ENCODE measurements around the gene FAT2.

The FAT2 gene, protein sequence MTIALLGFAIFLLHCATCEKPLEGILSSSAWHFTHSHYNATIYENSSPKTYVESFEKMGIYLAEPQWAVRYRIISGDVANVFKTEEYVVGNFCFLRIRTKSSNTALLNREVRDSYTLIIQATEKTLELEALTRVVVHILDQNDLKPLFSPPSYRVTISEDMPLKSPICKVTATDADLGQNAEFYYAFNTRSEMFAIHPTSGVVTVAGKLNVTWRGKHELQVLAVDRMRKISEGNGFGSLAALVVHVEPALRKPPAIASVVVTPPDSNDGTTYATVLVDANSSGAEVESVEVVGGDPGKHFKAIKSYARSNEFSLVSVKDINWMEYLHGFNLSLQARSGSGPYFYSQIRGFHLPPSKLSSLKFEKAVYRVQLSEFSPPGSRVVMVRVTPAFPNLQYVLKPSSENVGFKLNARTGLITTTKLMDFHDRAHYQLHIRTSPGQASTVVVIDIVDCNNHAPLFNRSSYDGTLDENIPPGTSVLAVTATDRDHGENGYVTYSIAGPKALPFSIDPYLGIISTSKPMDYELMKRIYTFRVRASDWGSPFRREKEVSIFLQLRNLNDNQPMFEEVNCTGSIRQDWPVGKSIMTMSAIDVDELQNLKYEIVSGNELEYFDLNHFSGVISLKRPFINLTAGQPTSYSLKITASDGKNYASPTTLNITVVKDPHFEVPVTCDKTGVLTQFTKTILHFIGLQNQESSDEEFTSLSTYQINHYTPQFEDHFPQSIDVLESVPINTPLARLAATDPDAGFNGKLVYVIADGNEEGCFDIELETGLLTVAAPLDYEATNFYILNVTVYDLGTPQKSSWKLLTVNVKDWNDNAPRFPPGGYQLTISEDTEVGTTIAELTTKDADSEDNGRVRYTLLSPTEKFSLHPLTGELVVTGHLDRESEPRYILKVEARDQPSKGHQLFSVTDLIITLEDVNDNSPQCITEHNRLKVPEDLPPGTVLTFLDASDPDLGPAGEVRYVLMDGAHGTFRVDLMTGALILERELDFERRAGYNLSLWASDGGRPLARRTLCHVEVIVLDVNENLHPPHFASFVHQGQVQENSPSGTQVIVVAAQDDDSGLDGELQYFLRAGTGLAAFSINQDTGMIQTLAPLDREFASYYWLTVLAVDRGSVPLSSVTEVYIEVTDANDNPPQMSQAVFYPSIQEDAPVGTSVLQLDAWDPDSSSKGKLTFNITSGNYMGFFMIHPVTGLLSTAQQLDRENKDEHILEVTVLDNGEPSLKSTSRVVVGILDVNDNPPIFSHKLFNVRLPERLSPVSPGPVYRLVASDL (N-terminal part only)

DNA sequence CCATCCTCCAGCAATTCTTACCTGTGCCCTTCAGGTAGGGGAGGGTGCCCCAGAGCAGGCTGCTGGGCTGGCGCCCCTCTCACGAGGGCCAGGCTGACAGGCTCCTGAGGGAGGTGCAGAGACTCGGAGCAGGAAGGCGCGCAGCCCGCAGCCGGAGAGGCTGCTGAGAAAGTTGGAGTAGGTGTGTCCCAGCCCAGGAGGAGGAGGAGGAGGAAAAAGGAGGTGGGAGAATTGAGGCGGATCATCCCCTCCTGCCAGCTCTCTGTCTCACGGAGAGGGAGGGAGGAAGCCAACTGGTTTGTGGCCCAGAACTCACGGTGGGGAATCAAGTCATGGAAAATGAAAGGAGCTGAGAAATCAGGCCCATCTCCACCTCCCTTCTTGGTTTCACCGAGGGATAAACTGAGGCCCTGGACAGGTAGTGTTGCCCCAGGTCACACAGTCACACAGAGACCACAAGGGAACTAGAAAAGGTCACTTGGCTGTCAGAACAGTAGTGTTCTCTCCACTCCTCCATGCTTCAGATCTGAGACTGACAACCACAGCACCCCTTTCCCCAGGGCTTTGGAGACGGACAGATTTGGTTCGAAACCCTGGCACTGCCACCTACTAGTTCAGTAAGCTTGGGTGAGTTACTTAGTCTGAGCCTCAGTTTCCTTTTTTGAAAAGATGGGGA, at the start of gene FAT2:
TSS of gene FAT2 (minus strand) at position 188 of the 676 bp plus-strand sequence. CDS start 22,400 bp downstream, outside the sequence.
- DNase-seq (ENCODE audit: low read depth in 2 of 3, low spot score in 2 of 3): no peak

DNA sequence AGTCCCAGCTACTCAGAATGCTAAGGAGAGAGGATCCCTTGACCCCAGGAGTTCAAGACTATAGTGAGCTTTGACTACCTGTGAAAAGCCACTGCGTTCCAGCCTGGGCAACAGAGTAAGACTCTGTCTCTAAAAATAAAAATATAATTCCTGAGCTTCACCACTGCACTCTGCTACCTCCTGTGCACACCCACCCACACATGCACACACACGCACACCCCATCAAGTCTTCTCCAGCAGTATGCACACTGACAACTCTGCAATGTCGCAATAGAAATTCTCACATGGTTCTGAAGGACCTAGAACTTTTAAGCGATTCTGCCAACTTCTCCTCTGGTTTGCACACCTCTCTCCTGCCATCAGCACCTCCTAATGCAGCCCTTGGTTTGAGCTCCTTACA, 47.5 kb upstream of the FAT2 start:
- no peak for DNase-seq (ENCODE audit: low read depth in 2 of 3, low spot score in 2 of 3)

DNA sequence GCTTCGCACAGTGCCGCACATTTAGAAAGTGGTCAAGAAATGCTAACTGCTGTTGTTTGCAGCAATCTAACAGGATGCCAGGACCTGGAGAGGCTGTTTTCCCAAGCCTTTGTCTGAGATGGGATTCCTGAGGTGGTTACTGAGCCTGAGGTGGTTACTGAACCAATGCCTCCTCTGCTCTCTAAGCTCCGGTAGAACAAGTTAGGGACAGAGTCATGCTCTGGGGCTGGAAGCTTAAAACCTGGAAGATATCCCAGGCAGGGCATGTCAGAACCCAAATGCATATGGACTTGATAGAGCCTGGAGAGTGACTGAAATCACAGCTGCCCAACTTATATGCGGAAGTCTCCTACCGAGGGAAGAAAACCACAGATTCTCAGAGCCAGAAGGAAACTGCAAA, 46.5 kb upstream of the FAT2 start:
- no peak for DNase-seq (ENCODE audit: low read depth in 2 of 3, low spot score in 2 of 3)

DNA sequence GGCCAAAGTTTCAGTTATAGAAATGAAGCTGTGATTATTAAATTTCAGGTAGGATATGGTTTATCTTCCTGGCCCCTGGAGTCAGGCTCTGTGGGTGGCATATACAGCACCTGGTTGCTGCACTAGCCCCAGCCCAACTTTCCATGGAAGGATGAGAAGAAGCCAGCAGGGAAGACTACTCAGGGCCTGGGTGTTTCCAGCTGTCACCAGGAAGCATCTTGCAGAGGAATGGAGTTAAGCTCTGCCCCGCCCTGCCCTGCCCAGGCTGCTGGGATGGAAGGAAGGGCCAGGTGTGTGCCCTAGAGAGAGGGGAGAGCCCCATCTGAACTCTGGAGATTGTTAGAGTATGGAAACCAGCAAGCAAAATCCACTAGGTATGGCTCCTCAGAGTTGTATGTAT, 42.8 kb upstream of the FAT2 start:
- DNase-seq (ENCODE audit: low read depth in 2 of 3, low spot score in 2 of 3): no peak

DNA sequence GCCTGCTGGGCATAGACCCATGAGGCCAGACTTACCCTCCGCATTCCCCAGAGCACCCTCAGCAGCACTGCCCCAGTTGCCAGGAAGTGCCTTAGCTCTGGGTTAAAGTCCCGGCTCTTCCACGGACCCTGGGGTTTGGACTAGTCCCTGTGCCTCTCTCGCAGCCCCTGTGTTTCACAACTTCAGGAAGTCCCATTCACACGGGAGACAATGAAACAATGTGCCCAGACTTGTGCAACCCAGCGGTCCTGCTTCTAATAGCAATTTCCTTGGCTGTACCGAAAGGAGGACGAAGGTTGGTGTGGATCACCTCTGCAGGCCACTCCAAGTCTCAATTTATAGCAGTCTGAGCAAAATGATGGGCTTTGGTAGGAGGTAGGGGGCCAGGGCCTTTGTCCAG, 41.8 kb upstream of the FAT2 start:
- DNase-seq (ENCODE audit: low read depth in 2 of 3, low spot score in 2 of 3): no peak

DNA sequence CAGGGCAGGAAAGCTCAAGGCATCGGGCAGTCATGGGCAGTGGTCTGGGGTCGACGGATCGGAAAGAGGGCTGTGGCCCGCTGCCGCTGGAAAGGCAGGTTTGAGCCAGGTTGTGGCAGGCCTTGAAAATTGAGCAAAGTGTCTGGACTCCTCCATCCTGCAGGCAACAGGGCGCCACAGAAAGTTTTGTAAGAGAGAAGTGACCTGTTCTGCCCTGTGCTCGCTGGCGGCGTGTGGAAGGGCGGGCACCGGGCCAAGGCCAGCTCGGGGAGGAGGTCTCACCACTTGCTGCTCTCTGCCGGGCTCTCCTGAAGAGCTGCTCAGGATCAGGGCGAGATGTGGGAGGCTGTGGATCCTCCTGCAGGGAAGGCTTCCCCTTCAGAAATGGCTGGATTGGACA, 41.4 kb upstream of the FAT2 start:
- no peak for DNase-seq (ENCODE audit: low read depth in 2 of 3, low spot score in 2 of 3)

DNA sequence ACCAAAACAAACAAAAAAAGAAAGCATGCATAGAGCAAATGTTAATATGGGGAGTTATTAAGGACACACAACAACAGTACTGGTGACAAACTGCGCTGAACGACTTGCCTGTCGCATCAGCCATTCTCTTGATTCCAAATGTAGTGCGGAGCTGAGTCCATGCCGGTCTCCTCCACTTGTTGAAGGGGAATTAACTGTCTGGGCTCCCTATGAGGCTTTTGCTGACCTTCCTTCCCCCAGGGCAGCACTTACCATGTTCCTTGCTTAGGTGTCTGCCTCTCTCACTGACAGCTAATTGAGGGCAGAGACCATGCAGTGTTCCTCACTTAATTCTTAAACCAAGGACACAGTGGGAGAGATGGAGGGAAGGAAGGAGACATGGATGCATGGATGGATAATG, 40.8 kb upstream of the FAT2 start:
- DNase-seq (ENCODE audit: low read depth in 2 of 3, low spot score in 2 of 3): no peak

DNA sequence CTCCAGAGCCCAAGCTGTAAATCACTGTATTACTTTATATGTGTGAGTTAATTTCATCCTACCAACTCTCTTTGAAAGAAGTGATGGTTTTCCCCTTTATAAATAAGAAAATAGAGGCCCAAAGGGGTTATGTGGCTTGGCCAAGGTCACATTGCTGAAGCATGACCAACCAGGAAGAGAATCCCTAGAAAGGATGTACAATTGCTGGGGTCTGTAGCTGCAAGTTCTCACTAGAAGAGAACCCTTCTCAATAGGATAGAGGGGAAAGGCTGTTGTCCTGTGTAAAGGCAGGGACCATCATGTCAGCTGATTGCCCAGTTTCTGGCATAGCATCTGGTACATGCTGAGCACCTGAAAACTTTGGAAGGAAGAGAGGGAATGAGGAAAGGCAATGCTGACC, 39.0 kb upstream of the FAT2 start:
- no peak for DNase-seq (ENCODE audit: low read depth in 2 of 3, low spot score in 2 of 3)

DNA sequence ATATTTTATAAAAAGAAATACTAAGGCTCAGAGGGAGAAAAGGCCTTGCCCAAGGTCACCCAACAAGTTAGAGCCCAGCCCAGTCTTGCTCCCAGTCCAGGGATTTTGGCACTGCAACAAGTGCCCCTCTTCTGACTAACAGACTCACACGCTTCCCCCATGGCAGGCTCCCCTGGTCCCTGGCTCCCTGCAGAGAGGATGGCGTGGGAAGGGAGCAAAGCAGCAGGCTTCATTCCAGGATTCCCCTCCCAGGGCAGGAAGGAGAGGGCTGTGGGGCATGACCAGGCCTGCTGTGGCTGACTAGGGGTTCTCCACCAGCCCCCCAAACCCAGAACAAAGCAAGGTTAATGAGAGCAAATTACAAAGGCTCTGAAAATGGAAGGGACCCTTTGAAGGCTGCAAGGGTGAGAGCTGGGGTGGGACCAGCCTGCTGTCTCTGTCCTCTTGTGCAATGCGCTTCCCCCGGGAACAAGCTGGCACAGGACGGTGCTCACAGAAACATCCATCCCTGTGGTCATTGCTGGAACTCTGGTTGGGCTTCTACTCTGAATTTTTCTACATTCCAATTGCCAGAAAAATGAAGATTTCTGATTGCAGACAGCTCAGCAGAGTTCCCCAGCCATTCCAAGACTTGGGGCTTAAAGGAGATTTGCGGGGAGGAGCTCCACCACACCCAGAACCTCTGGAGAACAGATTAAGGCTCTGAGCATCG, 37.1 kb upstream of the FAT2 start:
- DNase-seq (ENCODE audit: low read depth in 2 of 3, low spot score in 2 of 3): no peak

DNA sequence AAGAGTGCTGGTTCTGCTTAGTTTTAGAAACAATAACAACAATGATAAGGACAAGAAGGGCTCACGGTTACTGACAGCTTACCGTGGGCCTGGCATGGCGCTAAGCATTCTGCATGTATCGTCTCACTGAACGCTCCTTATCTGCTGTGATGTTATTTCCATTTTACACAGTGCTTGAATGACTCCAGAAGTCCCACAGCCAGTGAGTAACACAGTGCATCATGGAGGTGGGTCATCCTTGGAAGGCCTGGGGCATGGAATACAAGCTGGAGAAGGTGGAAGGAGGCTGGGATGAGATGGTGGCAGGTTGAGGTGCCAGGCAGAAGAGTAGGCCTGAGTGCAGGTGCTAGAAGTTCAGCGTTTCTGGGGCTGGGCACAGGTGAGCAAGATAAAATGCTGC, 36.5 kb upstream of the FAT2 start:
- no peak for DNase-seq (ENCODE audit: low read depth in 2 of 3, low spot score in 2 of 3)

DNA sequence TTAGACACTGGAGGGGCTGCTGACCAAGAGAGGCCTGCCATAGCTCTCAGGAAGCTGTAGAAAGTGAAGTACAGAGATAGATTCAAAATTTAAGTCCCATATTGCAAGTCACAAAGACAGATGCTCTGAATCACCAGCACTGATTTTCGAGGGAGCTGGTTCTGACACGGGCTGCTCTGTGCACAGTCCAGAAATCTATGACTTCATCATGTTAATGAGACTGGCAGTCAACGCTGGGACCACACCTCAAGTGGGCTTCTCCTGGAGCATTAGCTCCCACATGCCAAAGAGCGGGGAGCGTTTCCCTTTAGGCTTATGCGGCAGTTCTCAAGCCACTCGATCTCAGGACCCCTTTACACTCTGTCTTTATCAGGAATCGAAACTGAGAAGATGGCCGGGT, 34.2 kb upstream of the FAT2 start:
- no peak for DNase-seq (ENCODE audit: low read depth in 2 of 3, low spot score in 2 of 3)

DNA sequence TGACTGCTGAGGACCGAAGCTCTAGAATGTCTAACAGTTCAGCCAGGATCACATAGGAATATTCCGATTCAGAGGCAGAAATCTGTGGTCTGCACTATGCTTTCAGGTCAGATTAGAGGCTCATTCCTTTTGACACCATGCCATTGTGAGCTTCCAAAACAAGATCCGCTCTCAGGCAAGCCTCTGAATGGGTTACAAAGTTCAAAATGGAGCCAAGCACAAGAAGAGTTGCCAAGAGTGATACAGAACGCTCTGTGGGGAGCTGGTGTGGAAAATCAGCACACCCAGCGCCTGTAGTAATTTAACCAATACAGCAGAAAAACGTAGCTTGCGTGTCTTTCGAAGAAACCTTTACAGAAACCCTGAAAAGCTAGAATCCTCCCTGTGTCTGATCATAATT, 33.3 kb upstream of the FAT2 start:
- DNase-seq (ENCODE audit: low read depth in 2 of 3, low spot score in 2 of 3): no peak

DNA sequence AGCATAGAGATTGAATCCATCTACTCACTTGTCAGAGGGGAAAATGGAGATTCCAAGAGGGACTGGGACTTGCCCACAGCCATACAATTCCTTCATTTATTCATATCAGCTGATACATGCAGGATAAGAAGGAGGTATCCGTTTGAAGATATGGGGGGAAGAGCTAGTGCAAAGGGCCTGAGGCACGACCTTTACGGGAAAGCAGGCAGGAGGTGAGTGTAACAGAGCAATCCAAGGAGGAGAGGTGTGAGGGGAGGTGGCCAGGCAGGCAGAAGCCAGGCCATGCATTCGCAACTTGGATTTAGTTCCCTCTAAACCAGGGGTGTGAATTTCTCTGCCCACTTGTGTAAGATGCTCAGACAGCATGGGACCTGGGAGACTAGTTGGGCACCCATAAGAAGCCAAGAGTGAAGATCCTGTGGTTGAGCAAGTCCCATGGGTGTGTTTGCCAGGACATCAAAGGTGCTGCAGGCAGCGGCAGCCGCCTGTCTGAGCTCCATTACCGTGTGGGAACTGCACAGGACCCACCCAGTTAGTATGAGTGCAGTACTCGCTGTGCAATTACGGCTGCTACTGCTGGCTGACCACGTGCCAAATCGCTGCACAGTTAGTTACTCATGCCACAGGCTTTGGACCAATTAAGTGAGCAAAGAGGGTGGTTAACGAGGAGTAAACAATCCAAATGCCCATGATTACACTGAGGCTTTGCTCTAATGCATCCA, 31.4 kb upstream of the FAT2 start:
- no peak for DNase-seq (ENCODE audit: low read depth in 2 of 3, low spot score in 2 of 3)

DNA sequence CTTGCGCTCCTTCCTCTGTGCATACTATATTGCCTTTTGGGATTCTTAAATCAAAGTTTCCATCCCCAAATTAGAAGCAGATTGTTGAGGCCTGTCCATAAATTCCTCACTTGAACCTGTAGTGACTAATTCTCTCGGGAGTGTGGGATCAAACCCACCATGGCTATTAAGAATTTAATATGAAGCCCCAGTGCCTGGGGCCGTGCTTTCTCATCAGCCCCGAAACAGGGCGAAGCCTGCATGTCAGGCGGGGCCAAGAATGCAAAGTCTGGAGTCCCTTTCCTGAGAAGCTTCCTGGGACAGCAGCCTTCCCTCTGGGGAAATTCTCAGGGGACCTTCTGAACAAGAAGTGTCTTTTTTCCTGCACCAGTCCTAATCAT, 29.3 kb upstream of the FAT2 start:
- DNase-seq (ENCODE audit: low read depth in 2 of 3, low spot score in 2 of 3): no peak

DNA sequence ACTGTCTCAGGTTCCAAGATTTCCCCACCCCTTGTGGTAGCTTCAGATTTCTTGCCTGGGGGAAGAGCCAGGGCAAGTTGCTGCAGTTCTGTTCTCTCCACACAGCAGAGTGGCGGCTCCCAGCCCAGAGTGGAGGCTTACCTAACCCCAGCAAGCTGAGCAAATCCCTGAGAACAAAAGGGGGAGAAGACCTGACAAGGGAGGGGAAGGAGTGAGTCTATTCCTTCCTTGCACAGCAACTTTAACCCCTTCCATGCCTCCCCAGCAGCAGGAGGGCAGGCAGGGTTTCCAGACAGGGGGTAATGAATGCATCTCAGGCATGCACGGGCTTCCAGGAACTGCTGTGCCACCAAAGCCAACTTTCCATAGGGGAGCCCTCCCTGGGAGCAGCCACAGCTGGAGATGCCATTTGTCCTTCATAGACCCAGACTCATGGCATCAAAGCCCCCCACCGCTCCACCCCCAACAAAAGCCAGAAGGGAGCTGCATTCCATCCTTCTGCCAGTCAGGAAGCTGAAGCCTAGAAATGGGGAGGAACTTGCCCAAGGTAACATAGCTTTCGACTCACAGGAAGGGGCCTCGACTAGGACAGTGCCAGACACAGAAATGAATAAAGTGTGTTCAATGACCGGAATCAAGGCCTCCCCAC, 28.8 kb upstream of the FAT2 start:
- DNase-seq (ENCODE audit: low read depth in 2 of 3, low spot score in 2 of 3): no peak

DNA sequence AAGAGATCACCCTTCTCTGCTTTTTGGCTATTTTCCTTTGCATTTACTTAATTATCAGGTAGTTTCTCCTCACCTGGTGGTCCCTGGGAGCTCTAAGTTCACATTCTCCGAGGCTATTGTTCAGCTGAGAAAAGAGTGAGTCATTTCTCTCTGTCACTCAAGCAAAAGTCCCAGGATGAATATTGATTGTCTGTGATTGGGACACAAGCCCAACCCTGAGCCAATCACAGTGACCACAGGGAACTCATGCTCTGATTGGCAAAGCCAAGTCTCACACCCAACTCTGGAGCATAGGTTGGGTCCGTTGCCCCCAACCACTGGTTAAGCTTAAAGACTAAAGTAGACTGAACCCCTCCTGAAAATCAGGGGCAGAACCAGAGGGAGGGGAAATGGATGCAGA, 27.8 kb upstream of the FAT2 start:
- DNase-seq (ENCODE audit: low read depth in 2 of 3, low spot score in 2 of 3): no peak

DNA sequence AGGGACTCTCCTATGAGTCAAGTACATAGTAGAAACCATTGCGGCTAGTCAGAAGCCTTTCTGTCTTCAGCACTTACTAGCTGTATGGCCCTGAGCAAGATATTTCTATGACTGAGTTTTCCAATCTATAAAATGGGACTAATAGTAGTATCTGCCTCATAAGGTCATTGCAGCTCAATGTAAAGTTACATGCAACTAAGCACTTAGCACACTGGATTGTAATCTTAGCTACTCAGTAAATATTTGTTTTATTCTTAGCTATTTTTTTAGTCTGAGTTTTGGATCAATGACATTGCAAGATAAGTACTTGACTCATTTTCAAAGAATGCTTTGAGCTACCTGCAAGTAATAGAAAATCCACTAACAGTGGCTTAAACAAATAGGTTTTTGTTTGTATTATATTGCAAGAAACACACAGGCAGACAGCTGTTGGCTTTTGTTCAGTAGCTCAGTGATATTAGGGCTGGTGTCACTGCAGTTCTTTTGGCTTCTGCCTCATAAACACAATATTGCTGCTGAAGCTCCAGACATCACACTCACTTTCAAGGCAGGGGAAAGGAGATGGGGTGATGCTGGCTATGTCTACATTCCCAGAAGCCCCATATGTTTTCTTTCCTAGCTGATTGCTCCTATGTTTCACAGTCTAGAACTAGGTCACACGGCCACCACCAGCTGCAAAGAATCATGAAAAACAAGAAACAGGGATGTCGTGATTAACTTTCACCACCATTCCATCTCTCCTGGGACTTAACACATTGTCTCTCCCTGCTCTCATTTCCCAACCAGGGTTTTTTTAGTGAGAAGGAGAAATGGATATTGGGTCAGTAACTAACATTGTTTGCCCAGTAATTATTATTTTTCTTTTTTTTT, 26.9 kb upstream of the FAT2 start:
- no peak for DNase-seq (ENCODE audit: low read depth in 2 of 3, low spot score in 2 of 3)

DNA sequence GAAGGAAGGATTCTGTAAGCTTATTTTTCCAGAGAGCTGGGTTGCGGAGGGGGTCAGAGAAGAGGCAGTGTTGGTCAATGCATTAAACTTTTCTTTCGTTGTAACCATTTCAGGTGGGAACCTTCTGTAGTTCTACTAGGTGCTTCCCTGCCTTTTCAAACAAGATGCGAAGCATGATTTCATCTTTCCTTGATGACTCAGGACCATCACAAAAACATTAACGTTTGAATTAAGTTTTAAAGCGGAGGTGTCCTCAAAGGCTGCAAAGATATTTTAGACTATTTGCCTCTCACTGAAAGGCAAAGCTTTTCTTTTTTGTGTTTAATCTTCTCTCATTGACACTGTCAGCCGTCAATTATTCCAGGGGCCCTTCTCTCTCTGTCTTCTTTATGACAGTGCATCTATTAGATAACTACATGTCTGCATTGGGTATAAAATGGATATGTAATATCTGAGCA, 26.3 kb upstream of the FAT2 start:
- DNase-seq (ENCODE audit: low read depth in 2 of 3, low spot score in 2 of 3): no peak
